ENCODE measurements around the gene SLC7A5.

Gene SLC7A5

DNA sequence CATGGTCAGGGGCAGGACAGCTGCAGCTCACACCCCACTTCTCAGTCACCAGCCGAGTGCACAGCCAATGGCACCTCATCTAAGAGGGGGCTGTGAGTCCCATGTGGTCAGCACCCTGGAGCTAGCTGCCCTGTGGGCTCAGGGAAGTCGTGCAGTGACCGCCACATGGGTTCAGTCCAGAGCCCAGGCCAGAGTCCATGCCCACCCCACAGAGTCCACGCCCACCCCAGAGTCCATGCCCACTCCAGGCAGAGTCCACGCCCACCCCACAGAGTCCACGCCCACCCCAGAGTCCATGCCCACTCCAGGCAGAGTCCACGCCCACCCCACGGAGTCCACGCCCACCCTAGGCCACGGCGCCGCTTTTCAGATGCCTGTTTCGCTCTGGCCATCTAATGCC, 24.1 kb downstream of the SLC7A5 start:
- no peak for DNase-seq

DNA sequence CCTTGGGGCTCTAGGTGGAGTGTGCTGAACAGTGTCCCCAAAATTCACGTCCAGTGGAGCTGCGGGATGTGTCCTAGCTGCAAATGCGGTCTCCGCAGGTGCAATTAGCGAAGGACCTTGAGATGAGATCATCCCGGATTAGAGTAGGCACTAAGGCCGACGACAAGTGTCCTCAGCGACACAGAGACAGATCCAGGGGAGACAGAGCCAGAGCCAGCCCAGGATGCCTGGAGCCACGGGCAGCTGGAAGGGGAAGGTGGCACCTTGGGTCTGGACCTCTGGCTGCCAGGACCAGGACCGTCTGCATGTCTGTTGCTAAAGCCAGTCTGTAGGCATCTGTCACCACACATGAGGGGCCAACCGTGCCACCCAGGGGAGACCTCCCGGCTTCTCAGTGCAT, 24.5 kb downstream of the SLC7A5 start:
- DNase-seq, result no peak

DNA sequence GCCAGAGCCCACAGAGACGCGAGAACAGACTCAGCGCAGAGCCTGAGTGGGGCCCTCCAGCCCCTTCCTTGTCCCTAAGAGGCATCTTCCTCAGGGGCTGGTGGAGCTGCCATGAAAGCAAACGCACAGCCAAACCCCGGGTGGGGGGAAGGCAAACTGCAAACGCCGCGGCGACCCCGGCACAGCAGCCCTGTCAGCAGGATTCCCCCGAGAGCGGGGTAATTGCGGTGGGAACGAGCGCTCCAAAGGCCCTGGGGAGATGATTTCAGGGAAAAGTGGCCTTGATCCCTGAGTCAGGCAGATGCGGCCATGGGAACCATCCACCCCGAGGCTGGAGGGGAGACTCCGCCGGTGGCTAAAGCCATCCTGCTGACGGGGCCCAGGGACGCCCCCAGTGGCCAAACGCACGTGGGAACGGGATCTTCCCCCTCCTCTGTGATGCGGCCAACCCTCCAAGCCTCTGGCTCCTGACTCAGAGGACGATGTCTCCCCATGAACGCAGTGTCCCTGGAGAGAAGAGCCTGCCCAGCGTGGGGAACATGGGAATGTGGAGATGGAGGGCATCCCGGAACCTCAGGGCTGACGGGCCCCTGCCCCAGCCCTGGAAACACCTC, 25.1 kb downstream of the SLC7A5 start:
- DNase-seq, result no peak

DNA sequence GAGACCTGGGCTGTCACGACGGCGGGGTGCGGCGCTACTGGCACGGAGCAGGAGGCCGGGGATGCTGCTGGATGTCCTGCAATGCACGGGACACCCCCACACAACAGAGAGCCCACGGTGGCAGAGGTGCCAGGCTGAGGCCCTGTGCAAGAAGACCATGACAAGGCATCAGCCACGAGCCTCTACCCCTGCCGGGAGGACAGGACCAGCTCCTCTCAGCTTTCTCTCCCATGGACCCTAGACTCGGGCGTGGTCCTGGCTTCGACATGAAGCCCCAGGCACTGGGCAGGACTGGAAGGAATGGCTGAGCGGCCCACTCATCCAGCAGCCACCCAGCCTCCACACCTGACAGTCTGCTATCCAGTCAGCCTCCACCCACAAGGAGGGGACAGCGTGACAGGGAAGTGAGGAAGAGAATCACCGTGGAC, 25.6 kb downstream of the SLC7A5 start:
- DNase-seq, result no peak

DNA sequence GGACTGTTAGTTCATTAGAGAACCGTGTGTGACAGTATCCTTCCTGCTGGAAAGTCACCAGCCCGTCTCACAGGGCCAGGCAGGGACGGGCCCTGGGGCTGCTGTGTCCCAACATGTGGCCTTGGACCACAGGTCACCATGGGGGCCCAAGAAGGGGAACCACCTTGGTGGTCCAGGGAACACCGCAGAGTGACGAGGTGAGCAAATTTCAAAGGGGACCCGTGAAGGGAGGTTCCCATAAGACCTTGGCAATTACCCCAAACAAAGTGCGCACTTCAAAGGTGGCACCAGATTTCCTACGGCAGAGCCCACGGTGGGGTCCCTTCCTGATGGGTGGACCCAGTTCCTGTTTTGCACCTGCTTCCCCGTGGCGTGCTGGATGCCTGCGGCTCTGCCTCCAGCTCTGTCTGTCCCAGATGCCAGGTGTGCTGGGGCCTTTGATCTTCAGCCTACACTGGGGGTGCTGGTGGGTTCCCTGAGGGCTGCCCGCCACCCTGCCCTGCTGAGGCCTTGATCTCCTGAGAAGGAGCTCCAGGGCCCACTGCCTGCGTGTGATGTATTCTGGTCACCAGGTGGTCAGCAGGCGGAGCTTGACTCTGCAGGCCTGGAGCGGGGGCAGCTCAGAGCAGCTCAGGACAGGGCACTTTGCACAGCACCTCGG, 27.0 kb downstream of the SLC7A5 start:
- DNase-seq, result no peak

- DNase-seq, result no peak
Observed at GRCh38 chr16:87841340-87842208, 27.7 kb downstream of the SLC7A5 start.

GRCh38 chr16:87840271-87840978, 28.9 kb downstream of the SLC7A5 start:
- no peak for DNase-seq

DNA sequence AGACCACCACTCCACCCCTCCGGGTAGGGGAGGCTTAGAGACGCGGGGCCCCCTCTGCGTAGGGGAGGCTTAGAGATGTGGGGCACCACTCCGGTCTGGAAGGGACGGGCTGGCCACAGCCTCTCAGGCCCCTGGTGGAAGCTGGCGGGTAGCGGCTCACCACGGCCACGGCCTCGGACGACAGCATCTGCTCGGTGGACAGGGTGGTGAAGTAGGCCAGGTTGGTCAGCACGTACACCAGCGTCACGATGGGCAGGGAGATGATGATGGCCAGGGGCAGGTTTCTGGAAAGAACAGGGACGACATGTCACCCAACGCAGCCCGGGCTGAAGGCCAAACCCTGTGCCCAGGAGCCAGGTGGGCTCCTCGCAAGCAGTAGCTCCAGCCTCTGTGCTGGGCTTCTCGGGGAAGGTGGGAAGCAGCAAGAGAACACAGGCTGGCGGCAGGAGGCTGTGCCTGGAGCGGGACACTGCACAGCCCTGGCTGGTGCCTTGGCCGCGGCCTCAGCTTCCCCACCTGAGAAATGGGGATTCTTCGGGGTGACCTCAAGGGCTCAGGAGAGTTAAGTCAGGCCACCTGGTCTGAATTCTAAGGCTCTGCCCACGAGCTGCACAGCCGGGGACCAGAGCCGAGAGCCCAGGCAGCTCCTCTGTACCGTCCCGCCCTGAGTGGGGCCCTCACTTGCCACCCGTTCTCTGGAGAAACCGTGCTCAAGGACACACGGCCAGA, 29.6 kb downstream of the SLC7A5 start:
- DNase-seq, result no peak

- no peak for DNase-seq
Observed at GRCh38 chr16:87838643-87839541, 30.4 kb downstream of the SLC7A5 start.

DNA sequence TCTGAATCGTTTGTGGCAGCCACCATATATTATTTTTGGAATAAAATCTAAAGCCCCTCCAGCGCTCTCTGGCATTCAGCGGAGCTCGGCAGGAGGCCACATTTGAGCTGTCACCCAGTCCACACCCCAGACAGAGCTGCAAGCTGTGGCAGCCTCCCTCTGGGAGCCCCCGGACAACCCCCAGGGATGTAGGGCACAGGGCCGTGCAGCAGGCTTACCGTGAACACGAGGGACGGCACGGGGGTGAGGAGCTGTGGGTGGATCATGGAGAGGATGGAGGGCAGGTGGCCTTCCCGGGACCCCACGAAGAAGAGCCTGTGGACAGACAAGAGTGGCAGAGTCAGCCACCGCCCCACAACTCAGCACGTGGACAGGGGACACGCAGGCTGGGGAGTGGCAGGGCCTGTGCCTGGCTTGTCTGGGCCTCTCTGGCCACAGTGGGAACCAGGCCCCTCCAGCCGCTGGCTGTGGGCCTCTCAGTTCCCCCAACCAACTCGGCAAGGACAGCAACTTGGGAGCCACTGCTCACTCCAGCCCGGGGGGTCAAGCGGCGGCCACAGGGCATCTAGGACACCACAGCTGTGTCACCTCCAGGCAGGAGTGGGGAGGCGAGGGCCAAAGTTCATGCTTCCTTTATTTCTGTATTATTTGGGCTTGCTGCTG, 31.5 kb downstream of the SLC7A5 start:
- no peak for DNase-seq

GRCh38 chr16:87836844-87837581, 32.3 kb downstream of the SLC7A5 start:
- DNase-seq, result no peak

DNA sequence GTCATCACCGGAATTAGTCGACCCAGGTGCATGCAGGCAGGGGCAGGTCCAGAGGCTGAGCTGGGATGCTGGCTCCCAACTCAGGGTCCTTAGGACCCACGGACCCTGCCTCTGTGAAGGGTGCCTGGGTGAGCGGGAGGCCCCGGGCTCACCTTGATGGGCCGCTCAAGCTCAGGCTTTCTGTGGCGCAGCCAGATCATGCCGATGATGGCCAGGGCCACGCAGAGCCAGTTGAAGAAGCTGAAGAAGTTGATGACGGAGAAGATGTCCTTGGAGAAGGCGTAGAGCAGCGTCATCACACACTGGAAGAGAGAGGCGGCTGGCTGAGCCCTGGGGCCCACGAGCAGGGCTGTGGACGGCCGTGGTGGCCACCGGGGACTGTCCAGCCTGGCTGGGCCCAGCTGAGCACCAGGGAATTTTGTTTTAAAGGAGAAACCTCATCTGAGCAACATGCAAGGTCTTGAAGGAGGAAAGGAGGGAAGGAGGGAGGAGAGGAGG, 32.9 kb downstream of the SLC7A5 start:
- DNase-seq, result no peak

- DNase-seq, result no peak
Observed at GRCh38 chr16:87835882-87836331, 33.4 kb downstream of the SLC7A5 start.

GRCh38 chr16:87834668-87835473, 34.4 kb downstream of the SLC7A5 start:
- DNase-seq, result no peak

- no peak for DNase-seq
Observed at GRCh38 chr16:87834005-87834667, 35.2 kb downstream of the SLC7A5 start.

- DNase-seq, result no peak
Observed at GRCh38 chr16:87833548-87833947, 35.8 kb downstream of the SLC7A5 start.

GRCh38 chr16:87832741-87833502, 36.4 kb downstream of the SLC7A5 start:
- DNase-seq, result no peak

- no peak for DNase-seq
Observed at GRCh38 chr16:87832137-87832527, 37.2 kb downstream of the SLC7A5 start.
